GM19324 (cell line): ENCODE results near the gene ZNF488.

Experiments
- ATAC-seq: cut with Tn5 transposase; IDR thresholded peaks from one replicate; pipeline ENCODE4 v1.9.1; 2021; ENCODE audit warnings: mild to moderate bottlenecking, moderate library complexity; ENCODE audit not compliant: unreplicated experiment, low FRiP score

The ZNF488 gene

DNA sequence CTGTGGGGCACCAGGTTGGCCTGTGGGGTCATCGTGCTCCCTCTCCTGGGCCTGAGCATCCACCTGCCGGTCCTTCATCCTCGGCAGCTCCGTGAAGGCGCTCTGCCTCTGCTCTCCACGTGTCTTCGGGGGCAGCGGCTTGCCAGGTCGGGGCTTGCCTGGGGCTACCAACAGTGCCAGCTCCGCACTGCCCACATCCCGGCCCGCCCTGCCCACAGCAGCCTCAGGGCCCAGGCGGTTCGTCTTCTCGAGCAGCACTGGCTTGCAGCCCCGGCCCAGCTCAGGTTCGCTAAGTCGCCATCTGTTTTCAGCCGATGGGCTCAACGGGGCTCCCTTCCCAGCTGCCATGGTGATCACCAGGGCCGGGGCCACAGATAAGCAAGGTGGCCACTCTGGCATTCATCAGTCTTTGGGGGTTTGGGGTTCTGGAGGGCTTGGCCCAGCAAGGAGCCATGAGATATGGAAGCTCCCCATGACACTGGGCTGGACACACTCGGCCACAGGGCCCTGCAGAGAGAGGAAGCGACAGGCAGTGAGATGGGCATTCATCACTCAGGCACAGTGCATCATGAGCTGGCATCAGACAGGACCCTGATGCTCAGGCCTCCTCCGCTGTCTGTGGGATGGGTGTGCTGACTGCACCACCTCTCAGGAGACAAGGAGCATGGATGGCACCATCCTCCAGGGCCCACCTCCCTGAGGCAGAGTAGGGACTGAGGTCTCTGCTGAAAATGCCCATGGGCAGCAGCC, 15.5 kb downstream of the ZNF488 start:
- no peak for ATAC-seq

DNA sequence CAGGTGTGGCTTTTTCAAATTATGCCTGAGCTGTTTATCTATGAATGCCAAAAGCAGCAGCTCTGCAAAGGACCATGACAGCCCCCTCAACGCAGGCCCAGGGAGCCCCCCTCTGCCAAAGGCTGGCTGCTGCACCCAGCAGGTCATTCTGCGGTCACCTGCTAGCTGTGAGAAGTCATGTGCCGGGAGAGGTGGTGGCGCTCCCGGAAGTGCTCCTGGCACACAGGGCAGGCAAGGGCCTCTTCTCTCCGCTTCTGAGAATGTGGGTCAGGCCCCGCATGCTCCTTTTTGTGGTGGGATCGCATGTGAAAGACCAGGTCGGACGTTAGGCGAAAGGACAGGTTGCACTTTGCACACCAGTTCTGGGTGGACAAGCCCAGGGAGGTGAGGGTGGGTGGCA, 16.4 kb downstream of the ZNF488 start:
- no peak for ATAC-seq

DNA sequence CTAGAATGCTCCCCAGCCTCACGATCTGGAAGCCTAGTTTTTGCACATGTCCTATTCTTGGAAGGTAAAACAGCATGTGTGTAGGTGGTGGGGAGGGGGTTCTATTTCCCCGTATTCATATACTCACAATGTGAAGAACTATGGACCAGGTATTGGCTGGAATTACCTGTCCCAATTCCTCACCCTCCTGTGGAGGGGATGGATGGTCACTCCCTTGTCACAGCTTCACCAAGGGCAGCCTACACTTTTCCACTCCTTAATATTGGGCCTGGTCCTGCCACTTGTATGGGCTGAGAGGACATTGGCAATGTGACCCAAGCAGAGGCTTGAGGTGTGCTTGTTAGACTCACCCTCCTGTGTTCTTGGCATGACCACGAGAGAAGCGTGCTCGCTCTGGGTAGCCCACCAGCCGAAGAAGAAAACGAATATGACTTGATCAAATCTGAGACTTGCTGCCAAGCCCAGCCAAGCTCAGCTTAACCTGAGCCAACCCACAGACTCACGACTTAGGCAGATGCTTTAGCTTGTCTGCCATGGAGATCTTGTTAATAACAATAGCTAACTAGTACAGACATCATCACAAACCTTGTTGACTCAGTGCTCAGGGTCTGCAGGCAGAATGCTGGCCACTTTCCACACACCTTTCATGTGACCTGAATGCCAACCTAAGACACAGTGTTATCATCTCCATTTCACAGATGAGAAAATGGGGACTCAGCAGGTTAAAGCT, 17.2 kb downstream of the ZNF488 start:
- no peak for ATAC-seq

DNA sequence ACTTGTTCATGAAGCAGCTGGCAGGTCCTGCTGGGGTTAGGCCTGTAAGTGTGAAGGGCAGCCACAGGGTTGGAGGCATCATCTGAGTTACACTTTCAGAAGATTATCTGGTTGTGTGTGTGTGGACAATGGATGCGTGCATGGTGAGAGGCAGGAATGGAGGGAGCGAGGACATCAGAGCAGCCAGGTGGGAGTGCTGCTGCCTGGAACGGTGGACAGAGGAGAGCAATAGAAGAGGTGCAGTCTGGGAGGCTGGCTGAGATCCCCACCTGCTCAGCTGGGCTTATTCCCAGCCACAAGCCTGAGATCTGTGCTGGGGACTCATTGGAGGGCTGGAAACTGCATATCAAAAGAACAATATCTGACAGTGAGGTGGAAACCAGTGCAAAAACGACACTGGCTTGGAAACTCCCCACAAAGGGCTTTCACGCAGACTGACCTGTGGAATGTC, 17.9 kb downstream of the ZNF488 start:
- no peak for ATAC-seq

DNA sequence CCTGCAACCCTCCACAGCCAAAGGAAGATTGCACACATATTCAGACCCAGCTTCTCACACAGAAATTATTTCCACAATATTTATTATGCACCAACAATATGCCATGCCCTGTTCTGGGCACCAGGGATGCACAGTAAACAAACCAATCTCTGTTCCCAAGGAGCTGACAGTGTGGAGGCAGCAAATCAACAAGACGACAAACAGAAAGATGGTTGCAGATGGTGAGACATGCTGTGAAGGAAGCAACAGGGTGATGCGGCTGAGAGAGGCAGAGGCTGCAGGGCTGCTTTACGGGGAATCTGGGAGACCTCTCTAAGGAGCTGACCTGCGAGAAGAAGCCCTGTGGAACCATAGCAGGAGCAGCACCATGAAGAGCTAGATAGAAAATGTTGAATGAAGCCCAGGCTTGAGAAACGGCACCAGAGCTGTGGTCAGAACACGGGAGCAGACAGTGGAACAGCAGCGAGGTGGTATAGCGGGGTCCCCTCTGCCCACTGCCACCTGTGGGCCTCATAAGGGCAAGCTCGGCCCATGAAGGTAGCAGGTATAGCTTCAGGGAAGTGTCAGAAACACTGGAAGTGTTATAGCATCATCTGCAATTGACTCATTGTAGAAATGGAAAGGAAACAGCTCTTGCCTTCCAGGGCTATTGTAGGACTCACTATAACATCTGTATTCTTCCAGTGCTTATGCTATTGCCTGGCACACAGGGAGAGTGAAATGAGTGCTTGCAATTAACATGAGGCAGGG, 18.5 kb downstream of the ZNF488 start:
- ATAC-seq = no peak

DNA sequence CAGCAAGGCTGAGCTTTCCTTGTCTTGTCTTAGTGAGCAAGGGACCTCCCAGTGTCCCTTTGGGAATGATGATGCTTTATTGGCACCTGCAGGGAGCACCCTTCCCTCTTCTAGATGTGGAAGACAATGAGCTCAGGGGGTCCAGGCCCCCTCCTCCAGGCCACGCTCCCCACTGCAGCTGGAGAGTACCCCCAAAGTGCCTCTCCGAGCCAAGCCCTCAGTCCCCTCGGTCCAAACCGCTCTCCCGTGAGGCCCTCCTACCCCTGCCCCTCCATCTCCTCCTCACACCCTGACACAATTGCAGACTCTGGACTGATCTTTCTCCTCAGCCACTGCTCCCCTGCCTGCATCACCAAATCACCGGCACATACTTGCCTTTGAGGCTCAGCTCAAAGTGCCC, 19.2 kb downstream of the ZNF488 start:
- ATAC-seq = no peak

DNA sequence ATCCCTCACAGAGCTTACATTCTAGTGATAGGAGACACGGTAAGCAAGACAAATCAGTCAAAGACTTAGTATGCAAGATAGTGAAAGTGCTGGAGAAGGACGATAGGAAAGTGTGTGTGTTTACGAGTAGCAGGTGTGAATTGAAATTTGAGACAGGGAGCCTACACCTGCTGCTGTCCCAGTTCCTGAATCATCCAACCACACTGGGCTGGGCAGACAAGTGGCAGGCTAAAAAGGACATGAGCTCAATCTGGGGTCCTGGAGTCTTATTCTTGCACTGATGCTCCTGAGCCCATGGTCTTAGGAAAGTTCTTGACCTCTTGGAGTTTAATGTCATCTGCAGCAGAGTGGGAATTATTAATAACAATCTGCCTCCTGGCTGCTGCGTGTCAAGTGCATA, 19.7 kb downstream of the ZNF488 start:
- no peak for ATAC-seq

DNA sequence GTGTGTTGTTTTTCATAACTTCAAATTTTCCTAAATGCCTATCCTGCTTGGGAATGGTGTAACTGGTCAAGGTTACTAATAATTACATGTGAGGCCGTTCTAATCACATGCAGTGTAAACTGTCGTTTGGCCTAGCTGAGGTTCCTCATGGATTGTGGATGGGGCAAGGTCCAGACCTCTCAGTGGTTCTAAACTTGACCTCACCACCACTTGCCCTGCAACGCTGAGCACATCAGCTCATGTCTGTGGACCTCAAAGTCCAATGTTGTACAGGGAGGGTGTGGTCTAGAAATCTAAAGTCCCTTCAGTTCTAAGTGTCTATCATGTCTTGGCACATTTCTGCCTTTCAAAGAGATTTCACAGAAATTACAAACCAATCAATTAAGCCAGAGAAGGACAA, 20.3 kb downstream of the ZNF488 start:
- ATAC-seq = no peak

DNA sequence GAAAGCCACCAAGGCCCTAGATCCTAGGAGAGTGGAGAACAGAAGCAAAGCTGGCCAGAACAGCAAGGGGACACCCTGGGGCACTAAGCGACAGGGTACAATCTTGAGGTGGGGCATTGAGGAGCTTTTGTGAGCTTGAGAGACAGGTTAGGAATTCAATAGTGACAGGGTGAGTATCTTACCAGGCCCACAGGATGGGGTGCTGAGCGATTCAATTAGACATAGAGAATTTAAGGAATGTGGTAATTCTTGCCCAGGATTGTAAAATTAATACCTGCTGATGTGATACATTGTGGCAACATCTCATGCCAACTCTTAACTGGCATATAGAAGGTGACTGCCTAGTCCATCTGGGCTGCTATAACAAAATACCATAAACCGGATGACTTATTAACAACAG, 21.9 kb downstream of the ZNF488 start:
- no peak for ATAC-seq

DNA sequence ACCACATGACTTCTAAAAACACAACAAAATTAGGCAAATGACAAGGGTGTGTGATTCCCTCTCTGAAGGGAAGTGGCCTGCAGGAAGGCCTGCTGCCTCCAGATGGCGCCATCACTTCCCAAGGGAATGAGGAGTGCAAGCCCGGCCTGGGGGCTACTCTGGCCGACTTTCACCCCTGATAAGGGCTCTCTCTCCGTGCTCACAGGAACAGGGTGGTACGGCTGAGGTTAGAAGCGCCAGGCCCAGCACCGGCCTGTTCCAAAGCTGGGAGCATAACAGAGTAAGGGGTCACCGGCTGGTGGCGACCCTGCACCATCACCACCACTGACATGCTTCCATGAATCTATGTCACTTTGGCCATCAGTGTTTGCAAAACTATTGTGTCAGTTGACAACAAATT, 22.8 kb downstream of the ZNF488 start:
- no peak for ATAC-seq

DNA sequence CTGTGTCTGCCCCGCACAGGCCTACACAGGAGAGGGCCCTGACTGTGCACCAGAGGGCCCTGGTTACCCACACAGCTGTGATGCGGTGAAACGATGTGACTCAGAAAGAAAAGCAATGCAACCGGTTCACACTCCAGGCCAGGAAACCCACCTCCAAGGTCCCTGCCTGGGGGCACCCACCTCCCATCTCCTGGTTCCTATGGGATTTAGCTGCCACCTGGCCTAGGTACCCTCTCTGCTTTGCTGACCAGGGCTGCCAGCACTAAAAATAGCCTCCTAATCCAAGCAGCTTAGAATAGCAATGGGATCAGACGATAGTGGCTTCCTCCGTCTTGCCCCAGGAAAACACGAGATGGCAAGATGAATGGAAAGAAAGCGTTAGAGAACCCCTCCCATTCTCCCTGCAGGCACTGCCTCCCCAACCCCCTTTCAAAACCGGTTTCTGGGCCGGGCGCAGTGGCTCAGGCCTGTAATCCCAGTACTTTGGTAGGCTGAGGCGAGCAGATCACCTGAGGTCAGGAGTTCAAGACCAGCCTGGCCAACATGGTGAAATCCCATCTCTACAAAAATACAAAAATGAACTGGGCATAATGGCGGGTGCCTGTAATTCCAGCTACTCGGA, 23.6 kb downstream of the ZNF488 start:
- ATAC-seq = no peak

DNA sequence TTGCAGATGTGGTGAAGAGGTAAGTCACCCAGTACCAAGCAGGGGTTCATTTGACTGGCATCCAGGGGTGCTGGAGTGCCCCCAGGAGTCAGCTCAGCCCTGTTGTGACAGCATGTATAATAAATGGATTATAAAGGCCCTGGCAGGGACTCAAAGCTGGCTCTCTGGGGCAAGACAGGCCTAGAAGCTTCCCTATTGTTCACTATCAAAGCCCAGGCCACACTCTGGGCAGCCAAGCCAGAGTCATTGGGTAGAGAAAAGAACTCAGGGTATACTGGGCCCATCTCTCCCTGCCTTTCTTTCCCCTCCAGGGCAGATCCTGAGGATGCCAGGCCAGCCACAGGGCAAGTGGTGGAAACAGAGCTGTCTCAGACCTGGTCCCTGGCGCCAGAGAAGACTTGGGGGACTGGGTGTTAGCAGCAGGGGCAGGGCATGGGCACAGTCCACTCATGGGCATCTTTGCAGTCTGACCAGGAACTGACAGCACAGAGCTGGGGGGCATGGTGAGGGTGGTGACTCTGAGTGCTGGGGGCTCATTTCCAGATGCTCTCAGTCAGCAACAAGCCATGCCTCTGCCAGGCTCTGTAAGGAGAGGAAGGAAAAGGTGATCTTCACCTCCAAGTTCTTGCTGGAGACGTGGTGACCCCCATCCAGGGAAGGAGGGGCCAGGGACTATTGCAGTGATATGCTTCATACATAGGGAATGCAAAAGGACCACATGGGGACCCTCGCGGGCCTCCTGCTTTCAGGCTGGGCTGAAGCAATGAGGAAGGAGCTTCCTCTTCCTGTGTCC, 24.3 kb downstream of the ZNF488 start:
- ATAC-seq = no peak

DNA sequence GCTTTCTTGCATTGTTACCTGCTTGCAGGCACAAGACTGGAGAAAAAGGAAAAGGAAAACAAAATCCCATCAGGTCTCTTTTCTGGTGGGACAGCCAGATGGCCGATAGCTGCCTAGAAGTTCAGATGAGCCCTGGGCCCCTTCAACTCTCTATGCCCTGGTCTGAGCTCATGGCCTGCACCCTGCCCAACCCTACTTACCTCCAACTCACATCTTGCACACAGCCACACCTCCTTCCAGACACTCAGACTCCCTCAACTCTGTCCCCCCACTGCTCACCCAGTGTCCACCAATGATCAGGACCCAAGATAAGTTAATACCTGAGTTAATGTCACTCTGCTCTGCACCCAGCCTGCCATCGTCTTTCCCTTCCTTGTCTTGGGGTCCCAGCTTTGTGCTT, 25.0 kb downstream of the ZNF488 start:
- no peak for ATAC-seq

DNA sequence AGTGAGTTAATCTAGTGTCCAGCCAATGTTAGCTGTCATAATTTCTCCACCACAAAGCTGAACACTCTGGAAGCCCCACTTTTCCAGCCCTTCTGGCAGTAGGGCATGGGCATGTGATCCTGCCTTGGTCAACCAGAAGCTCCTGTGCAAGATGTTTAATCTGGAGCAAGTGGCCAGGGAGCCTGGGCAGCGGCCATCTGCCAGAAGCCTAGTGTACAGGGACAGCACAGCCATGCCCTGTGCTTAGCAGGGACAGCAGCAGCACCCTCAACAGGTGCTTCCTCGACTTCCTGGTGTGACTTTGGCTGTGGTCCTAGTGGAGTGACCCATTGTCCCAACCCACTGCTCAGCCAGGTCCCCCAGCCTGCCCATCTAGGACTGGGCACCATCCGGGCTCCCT, 25.6 kb downstream of the ZNF488 start:
- ATAC-seq = no peak

DNA sequence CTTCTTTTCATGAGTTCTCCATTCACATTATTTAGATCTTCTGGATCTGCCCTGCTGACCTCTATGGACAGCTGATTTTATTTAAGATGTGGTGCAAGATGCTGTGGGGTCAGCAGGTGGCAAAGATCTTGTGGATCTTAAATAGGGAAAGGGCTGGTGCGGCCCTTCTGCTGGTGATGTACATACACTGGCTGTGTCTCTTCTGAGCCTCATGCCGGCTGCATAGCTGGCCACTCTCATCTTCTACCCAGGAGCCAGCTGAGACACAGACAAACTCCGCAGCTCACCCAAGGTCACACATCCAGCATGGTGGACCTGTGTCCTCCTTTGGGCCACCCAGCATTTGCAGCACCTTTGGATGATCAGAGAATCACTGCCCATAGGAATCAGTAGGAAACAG, 26.2 kb downstream of the ZNF488 start:
- no peak for ATAC-seq

DNA sequence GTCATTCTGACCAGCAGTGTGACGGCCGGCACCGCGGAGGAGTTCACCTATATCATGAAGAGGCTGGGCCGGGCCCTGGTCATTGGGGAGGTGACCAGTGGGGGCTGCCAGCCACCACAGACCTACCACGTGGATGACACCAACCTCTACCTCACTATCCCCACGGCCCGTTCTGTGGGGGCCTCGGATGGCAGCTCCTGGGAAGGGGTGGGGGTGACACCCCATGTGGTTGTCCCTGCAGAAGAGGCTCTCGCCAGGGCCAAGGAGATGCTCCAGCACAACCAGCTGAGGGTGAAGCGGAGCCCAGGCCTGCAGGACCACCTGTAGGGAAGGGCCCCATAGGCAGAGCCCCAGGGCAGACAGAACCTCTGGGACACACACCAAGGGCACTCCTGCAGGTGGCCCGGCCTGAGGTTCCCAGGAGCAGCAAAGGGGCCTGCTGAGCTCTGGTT, 26.9 kb downstream of the ZNF488 start:
- no peak for ATAC-seq

DNA sequence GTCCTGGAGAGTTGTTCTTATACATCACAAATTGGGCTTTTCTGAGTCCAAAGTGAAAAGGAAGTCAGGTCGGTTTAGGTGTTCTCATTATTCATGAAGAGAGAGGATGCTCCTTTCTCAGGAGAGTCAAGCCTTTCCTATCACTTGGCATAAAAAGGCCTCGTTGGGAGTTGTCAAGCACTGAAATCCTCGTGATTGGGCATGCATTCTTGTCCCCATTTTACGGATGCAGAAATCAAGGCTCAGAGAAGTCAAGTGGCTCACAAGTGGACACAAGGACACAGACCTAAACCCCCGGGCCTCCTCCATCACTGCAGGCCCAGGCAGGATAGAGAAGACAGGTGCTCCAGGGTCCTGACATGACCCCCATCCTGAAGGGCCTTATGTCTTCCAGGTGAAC, 27.4 kb downstream of the ZNF488 start:
- no peak for ATAC-seq

DNA sequence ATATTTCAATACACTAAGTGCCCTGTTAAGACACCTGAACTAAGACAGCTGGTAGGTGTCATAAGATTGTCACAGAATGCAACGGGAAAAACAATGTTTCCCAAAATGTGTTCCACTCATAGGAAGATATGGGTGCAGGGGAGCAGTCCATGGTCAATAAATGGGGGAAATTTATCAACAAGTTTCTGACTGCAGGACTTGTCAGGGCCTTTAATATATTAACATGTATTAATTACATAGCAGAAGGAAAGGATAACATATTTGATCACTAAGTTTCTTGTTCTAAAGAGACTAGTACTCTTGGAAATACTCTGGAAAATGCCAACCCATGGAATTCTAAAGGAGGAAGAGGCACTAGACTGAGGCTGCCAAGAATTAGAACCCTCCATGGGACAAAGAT, 29.2 kb downstream of the ZNF488 start:
- ATAC-seq = no peak

DNA sequence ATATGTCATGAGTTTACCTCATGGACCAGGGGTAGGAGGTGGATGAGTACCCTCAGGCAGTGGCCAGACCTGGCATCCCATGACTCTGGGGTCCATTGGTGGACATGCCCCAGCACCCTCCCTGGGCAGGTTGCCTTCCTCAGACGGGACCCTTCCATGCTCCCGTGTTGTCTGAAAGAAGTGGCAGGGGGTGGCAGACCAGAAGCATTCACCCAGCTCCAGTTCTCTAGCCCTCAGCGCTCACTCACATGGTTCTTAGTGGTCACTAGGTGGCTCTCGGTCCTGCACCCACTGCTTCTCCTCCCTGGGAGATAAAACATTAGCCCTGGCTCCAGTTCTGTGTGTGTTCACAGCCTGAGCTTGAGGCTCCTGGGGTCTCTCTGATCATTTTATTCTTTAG, 29.9 kb downstream of the ZNF488 start:
- ATAC-seq = no peak

DNA sequence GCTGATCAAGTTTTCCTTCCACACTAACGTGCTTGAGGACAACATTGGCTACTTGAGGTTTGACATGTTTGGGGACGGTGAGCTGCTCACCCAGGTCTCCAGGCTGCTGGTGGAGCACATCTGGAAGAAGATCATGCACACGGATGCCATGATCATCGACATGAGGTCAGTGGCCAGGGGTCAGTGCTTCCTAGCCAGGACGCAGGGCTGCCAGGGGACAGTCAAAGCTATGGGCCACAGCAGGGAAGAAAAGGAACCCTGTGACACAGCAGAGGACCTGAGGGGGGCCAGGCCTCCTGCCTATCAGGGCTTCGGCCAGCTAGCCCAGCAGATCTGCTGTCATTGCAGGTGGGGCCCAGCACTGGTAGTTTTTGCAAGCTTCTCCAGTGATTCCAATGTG, 30.7 kb downstream of the ZNF488 start:
- ATAC-seq = no peak
